Retinal pigment epithelial cell (primary cell): ENCODE results near the gene LIMD2.

Experiments
- DNase-seq: peaks from one replicate; pipeline ENCODE4 v3.0.0-alpha.2; 2010; ENCODE audit warnings: low read depth
- H3K4me3 ChIP-seq: 2 replicates; pipeline ENCODE4 v1.5.1; 2011; ENCODE audit warnings: mild to moderate bottlenecking, low read length, control low read depth, moderate library complexity
- TF ChIP-seq, protein P1 (sequence below): conservative IDR thresholded peaks from 2 replicates; pipeline ENCODE4 v1.5.1; 2011; ENCODE audit warnings: low read depth, low read length, control low read depth, inconsistent platforms

LIMD2 gene

GRCh38 chr17:63647065-63647725 lies 52.7 kb downstream of the LIMD2 start:
- peak; percentile 51 for DNase-seq

GRCh38 chr17:63646488-63646806 lies 53.5 kb downstream of the LIMD2 start:
- TF ChIP-seq, protein P1, sequence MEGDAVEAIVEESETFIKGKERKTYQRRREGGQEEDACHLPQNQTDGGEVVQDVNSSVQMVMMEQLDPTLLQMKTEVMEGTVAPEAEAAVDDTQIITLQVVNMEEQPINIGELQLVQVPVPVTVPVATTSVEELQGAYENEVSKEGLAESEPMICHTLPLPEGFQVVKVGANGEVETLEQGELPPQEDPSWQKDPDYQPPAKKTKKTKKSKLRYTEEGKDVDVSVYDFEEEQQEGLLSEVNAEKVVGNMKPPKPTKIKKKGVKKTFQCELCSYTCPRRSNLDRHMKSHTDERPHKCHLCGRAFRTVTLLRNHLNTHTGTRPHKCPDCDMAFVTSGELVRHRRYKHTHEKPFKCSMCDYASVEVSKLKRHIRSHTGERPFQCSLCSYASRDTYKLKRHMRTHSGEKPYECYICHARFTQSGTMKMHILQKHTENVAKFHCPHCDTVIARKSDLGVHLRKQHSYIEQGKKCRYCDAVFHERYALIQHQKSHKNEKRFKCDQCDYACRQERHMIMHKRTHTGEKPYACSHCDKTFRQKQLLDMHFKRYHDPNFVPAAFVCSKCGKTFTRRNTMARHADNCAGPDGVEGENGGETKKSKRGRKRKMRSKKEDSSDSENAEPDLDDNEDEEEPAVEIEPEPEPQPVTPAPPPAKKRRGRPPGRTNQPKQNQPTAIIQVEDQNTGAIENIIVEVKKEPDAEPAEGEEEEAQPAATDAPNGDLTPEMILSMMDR, result no peak
- DNase-seq, result no peak
- no peak overlapping the region for H3K4me3 ChIP-seq

More at GRCh38 chr17:63647065-63647725, 52.7 kb downstream of the LIMD2 start:
- no peak overlapping the region for H3K4me3 ChIP-seq
- TF ChIP-seq, protein P1, result no peak
